Fibroblast of skin of back (primary cell): ENCODE results near the gene TMEM175.
"Not testable (repeated sequence)": the region's sequence is repeated elsewhere in the genome, so short reads cannot be mapped to it uniquely, and the experiment has no call there.

Source experiments
- DNase-seq: peaks from one replicate; pipeline ENCODE4 v3.0.0-alpha.2; 2013

Gene TMEM175

GRCh38 chr4:917992-918391 is 14.3 kb upstream of the TMEM175 start:
- no peak for DNase-seq

DNA sequence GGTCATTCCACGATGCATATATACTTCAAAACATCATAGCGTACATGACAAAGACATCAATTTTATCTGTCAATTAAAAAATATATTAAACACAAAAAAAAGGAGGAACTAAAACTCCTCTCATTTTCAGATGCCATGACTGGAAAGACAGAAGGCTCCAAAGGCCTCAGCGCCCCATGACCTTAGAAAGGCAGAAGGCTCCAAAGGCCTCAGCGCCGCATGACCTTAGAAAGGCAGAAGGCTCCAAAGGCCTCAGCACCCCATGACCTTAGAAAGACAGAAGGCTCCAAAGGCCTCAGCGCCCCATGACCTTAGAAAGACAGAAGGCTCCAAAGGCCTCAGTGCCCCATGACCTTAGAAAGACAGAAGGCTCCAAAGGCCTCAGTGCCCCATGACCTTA is 13.7 kb upstream of the TMEM175 start:
- not testable (repeated sequence) for DNase-seq

GRCh38 chr4:919004-919680 is 13.1 kb upstream of the TMEM175 start:
- DNase-seq = not testable (repeated sequence)

DNA sequence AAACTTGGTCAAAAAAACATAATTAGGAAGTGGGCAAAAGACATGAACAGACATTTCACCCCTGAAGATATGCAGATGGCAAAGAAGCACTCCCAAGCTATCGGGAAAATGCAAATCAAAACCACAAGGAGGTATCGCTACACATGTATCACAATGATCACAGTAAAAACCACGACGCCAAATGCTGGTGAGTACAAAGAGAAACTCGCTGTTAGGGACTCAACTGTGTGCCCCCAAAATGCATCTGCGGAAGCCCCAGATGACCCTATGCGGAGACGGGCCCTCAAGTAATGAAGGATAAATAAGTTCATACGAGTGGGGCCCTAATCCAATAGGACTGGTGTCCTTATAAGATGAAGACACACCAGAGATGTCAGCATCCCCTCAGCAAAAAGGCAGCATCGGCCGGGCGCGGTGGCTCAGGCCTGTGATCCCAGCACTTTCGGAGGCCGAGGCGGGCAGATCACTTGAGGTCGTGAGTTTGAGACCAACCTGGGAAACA is 10.4 kb upstream of the TMEM175 start:
- no peak for DNase-seq

GRCh38 chr4:924107-925096 is 7.9 kb upstream of the TMEM175 start:
- DNase-seq = peak; percentile 41

- no peak for DNase-seq
These were observed 7.1 kb upstream of the TMEM175 start for GRCh38 chr4:925171-925570.

DNA sequence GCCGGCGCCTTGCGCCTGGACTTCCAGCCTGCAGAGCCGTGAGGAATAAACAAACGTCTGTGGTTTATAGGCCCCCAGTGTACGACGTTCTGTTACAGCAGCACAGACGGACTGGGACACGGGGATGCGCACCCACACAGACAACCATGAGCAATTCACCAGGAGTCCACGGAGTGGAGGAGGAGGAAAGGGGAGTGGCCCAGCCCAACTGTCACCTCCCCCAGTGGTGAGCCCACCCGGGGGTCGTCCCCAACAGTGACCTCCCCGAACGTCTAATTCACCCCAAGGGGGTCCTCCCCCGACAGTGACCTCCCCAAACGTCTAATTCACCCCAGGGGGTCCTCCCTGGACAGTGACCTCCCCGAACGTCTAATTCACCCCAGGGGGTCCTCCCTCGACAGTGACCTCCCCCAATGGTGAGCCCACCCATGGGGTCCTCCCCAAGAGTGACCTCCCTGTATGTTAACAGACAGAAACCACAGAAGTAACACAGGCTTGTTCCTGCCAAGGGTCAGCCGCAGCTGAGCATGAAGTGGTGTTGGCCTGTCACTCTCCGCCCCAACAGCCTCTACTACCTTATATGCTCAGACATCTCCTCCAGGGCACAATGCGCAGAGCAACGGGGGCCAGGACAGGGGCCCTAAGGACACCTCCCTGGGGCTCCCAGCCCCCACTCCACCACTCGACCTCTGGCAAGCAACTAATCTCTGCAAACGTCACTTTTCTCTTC is 6.3 kb upstream of the TMEM175 start:
- no peak for DNase-seq

DNA sequence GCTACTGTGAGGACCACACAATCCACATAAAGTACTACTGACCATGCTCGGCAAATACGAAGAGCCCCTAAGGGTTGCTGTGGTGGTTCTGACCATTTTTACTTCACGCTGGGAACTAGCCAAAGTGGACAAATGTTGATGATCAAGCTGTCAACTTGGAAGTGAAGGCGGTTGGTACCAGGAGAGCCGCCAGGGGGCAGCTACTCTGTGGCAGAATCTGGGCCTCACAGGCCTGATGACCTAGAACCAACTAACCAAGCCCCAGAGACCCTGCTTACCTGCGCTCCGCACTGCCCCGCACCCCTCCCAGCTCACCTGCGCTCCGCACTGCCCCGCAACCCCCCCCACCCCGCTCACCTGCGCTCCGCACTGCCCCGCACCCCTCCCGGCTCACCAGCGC is 5.7 kb upstream of the TMEM175 start:
- DNase-seq = no peak

DNA sequence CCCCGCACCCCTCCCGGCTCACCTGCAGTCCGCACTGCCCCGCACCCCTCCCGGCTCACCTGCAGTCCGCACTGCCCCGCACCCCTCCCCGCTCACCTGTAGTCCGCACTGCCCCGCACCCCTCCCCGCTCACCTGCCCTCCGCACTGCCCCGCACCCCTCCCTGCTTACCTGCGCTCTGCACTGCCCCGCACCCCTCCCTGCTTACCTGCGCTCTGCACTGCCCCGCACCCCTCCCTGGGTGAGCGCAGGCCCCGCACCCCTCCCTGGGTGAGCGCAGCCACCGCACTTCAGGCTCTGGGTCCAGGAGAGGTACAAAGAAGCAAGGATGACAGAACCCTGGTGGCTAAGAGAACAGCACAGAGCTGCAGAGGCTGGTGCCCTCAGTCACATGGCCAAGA is 4.7 kb upstream of the TMEM175 start:
- not testable (repeated sequence) for DNase-seq

DNA sequence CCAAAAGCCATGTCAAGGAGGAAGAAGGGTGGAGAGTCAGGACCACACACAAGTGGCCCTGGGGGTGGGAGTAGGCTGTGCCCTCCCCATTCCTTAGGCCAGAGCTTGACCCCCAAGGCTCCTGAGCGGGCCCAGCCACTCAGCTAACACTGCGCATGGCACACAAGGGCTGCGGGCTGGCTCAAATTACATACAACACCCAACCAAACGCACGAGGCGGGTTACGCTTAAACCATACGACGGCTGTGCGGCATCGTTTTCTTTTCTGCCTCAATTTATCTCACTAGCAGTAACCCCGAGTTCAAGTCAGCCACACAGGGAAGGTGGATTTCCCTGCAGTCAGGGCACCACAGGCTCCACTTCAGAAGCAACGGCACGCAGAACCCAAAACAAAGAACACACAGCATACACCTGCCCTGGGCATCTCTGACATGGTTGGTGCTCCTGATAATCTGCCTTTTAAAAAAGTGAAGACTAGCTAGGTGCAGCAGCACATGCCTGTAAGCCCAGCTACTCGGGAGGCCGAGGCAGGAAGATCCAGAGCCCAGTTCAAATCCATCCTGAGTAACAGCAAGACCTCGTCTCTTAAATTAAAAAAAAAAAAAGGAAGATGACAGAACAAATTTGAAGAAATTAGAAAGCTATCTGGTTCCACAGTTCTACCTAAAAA is 3.0 kb upstream of the TMEM175 start:
- DNase-seq = no peak

DNA sequence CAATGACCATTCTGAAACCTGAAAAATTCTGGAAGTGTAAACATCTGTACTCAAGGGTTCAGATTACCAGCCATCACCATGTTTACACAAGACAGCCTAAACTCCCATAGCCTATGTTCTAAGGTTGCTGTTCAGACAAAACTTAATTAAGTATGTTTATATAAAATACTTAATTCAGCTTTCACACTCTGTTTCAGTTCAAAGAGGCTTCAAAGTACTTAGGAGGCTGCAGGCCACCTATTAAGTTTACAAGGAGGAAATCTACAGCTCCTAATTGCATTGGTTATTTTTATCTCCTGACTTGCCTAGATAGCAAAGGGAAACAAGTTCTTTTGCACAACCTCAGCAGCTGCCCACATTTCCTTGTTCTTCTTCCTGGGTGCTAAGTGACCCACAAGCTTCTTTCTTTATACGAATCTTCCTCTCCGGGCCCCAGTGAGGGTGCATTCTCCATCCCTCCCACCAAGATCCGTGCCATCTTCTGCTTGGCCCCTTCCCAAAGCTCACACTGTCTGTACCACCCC is 2.2 kb upstream of the TMEM175 start:
- DNase-seq = no peak

DNA sequence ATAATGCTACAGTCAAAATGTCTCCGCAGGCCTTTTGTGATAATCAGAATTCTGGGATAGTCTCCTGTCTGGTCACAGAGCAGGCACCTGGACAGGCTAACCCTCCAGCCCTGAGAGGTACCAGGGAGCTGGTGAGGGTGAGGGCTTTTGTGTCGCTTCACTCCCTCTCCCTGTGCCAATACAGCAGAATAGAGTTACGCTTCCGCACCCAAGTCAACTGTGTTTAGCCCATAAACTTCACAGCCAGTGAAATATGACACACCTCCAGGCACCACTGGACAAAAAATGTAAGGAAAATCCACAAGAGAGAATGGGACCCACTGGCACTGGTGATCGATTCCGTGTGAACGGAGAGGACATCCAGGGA is 1.4 kb upstream of the TMEM175 start:
- no peak for DNase-seq

DNA sequence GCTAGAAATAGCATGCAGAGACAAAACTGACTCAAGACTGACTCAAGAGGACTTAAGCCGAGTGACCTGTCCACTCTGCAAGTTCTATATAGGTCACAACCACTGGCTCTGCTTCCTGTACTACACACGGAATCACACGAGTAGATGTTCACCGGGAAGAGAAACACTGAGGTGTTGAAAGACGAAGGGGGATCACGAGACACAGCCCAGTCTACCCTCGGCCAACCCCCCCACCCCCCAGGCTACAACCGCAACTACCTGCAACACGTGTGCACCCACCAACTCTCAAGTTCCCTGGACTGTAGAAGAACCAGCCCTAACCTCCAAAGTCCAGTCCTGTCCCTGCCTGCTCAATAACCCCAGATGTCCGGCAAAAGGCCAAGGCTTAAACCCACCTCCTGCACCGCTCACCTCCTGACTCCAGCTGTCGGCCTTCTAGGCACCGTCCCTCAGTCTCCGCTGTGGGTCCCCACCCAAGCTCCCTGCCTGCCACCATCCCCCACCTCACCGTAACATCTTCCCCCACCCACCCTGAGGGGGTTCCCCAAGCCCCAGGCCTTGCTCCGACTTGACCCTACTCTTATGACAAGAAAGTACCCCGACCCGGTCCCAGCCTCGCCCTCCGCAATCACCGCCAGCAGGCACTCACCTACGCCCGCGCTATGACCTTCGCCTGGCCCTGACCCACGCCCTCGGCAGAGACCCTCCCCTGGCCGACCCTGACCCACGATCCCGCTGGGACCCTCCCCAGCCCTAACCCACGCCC is 883 bp upstream of the TMEM175 start:
- DNase-seq = peak; percentile 11

GRCh38 chr4:932713-933070 is 432 bp downstream of the TMEM175 start:
- DNase-seq = no peak

- not testable (repeated sequence) for DNase-seq
These were observed 7.2 kb downstream of the TMEM175 start for GRCh38 chr4:939508-939907.

- DNase-seq = no peak
These were observed 13.2 kb downstream of the TMEM175 start for GRCh38 chr4:945274-946102.

GRCh38 chr4:946103-946450 is 13.8 kb downstream of the TMEM175 start:
- no peak for DNase-seq

DNA sequence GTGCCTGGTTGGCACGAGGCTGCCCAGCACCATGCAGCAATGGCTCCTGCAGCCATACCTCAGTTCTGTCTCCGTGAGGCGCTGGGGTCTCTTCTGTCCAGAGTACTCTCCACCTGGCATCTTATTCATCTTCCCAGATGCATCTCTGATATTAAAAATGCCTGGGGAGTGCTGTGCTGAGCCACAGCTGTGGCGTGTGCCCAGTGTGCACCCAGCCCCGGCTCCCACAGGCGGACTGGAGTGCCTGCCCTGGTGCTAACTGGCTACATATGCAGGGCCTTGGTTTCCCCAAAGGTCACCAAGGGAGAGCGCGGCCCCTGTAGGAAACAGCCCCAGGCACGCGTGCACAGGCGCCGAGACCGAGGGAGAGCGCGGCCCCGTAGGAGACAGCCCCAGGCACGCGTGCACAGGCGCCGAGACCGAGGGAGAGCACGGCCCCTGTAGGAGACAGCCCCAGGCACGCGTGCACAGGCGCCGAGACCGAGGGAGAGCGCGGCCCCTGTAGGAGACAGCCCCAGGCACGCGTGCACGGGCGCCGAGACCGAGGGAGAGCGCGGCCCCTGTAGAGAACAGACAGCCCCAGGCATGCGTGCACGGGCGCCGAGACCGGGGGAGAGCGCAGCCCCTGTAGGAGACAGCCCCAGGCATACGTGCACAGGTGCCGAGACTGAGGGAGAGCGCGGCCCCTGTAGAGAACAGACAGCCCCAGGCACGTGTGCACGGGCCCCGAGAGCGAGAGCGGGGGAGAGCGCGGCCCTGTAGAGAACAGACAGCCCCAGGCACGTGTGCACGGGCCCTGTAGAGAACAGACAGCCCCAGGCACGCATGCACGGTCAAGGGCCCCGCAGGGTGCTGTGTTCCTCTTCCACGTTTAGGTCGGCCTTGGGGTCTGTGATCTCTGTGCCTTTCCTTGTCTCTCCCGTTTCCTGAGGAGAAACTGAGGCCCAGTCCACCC is 14.5 kb downstream of the TMEM175 start:
- DNase-seq = no peak

- DNase-seq = no peak
These were observed 15.3 kb downstream of the TMEM175 start for GRCh38 chr4:947491-947971.
